ENCODE results near the gene OSTF1.

Gene OSTF1

GRCh38 chr9:75161116-75161857 is 73.0 kb downstream of the OSTF1 start:
- no peak overlapping the region for H3K4me3 ChIP-seq (ENCODE audit: low read depth, low read length)

GRCh38 chr9:75163764-75164163 is 75.5 kb downstream of the OSTF1 start:
- no peak overlapping the region for H3K4me3 ChIP-seq (ENCODE audit: low read depth, low read length)

- no peak overlapping the region for H3K4me3 ChIP-seq (ENCODE audit: low read depth, low read length)
Observed at GRCh38 chr9:75164573-75164972, 76.3 kb downstream of the OSTF1 start.

DNA sequence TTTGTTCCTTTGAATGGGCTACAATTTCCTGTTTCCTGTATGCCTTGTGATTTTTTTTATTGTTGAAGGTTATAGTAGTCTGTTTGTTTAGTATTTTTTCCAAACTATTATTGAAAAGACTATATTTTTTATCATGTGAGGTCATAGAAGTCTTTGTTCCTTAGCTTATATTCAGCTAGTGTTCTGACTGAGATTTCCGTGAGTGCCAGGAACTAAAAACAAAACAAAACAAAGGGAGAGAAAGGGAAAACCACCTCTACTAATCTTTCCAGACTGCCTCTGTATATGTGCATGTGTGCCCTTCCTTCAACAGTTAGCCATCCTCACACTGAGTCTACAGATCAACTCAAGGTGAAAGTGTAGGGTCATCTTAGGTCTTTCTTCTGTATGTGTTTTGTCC is 79.0 kb downstream of the OSTF1 start:
- no peak overlapping the region for H3K4me3 ChIP-seq (ENCODE audit: low read depth, low read length)

DNA sequence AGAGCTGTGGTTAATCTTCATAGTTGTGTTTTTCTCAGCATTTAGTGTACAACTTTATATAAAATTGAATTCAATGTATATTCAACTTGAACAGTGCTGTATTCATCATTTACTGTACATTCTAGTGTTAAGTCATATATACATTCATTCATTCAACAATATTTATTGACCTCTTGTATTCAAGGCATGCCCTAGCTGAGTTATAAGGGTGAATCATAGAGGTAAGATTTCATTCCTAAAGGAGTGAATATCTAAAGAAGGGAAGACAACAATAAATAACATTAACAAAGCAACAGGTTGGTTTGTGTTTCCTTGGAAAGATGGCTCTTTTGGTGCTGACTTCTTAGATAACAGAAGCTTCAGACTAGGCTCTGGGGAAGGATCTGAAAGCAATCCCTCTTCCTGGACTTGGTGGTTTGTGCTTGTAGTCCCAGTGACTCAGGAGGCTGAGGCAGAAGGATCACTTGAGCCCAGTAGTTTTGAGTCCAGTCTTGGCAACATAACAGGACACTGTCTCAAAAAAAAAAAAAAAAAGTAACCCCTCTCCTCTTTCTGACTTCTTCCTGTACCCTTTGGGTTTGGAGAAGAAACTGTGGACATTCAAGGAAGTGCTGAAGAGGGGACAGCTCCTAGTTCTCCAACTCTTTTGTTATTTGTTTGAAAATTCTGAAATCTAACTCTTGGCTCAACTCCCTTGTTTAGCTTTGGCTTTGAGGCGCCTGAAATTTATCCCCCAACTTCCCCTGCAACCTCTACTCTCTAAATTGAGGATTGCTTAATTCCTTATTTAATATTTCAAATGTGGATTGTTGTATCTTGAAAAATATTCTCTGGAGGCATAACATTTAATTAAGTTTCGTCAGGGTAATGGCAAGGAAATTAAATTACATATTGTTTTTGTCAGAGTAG is 80.2 kb downstream of the OSTF1 start:
- no peak overlapping the region for H3K4me3 ChIP-seq (ENCODE audit: low read depth, low read length)

GRCh38 chr9:75169623-75170022 is 81.3 kb downstream of the OSTF1 start:
- no peak overlapping the region for H3K4me3 ChIP-seq (ENCODE audit: low read depth, low read length)

- H3K4me3 ChIP-seq (ENCODE audit: low read depth, low read length): no peak overlapping the region
Observed at GRCh38 chr9:75170898-75171360, 82.6 kb downstream of the OSTF1 start.

- H3K4me3 ChIP-seq (ENCODE audit: low read depth, low read length): no peak overlapping the region
Observed at GRCh38 chr9:75175395-75175794, 87.1 kb downstream of the OSTF1 start.

GRCh38 chr9:75176037-75176436 is 87.7 kb downstream of the OSTF1 start:
- H3K4me3 ChIP-seq (ENCODE audit: low read depth, low read length): no peak overlapping the region

DNA sequence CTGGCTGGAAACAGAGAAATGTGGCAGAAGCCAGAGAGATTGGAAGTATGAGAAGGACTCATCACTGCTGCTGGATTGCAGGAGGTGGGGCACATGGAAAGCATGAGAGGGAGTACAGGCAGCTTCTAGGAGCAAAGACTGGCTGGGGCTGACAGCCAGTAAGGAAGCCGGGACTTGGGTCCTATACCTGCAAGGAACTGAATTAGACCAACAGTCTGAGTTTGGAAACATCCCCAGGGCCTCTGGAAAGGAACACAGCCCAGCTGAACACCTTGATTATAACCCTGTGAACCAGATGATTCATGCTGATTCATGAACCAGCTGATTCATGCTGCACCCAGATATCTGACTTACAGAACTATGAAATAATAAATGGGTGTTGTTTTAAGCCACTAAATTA is 93.4 kb downstream of the OSTF1 start:
- no peak overlapping the region for H3K4me3 ChIP-seq (ENCODE audit: low read depth, low read length)

DNA sequence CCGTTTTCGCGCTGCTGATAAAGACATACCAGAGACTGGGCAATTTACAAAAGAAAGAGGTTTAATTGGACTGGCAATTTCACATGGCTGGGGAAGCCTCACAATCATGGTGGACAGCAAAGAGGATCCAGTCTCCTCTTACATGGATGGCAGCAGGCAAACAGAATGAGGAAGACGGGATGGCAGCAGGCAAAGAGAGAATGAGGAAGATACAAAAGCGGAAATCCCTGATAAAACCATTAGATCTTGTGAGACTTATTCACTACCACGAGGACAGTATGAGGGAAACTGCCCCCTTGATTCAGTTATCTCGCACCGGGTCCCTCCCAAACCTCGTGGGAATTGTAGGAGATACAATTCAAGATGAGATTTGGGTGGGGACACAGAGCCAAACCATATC is 95.0 kb downstream of the OSTF1 start:
- no peak overlapping the region for H3K4me3 ChIP-seq (ENCODE audit: low read depth, low read length)

DNA sequence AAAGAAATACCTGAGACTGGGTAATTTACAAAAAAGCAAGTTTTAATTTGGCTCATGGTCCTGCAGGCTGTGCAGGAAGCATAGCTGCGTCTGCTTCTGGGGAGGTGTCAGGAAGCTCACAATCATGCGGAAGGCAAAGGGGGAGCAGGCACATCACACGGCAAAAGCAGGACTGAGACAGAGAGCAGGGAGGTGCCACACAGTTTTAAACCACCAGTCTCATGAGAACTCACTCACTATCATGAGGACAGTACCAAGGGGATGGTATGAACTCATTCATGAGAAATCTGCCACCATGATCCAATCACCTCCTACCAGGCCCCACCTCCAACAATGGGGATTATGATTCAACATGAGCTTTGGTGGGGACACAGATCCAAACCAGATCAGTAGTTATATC is 96.2 kb downstream of the OSTF1 start:
- H3K4me3 ChIP-seq (ENCODE audit: low read depth, low read length): no peak overlapping the region

DNA sequence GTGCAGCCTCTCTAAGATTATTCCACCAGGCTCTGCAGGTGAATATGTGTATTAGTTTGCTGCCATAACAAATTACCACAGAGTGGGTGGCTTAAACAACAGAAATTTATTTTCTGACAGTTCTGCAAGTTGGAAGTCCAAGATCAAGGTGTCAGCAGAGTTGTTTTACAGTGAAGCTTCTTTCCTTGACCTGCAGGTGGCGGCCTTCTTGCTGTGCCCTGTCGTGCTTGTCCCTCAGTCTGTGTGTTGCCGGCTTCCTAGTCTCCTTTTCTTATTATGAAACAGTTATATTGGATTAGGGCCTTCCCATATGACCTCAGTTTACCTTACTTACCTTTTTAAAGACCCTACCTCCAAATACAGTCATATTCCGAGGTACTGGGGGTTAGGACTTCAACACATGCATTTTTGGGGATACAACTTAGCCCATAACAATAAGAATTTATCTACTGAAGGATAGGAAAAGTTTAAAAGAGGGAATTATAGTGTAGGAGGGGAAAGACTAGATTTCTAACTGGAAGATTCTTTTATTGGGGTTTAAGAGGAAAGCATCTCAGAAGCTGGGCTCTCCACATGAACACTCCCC is 97.4 kb downstream of the OSTF1 start:
- no peak overlapping the region for H3K4me3 ChIP-seq (ENCODE audit: low read depth, low read length)

- H3K4me3 ChIP-seq (ENCODE audit: low read depth, low read length): no peak overlapping the region
Observed at GRCh38 chr9:75186767-75187380, 98.6 kb downstream of the OSTF1 start.

DNA sequence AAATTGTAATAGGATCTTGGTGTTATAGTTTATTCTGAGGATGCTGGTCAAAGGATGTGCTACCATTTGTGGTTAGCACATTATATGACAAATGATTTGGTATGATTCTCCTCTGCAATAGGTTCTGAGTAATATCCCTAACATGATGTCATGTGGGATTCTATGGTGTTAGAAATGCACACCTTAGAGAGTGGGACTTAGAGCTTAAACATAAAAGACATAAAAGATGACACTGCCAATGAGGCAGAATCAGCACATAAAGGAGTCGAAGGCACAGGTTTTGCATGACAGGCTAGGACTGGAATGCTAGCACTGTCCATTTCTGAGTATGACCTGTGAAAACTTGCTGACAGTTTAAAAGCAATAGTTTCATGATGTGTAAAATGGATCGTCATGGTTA is 100.4 kb downstream of the OSTF1 start:
- H3K4me3 ChIP-seq (ENCODE audit: low read depth, low read length): no peak overlapping the region

GRCh38 chr9:75190762-75191161 is 102.4 kb downstream of the OSTF1 start:
- H3K4me3 ChIP-seq (ENCODE audit: low read depth, low read length): no peak overlapping the region
